Astrocyte (in vitro differentiated cells and primary cell): ENCODE measurements around the gene PLIN4. TPM values are rescaled to one million over a fixed set of nuclear protein-coding genes. Genes with fewer than 3 reads are reported as not detected.

Experiments
- DNase-seq: peaks from one replicate; pipeline ENCODE4 v3.0.0-alpha.2; 2010; ENCODE audit warnings: low read depth
- FAIRE-seq: peaks from 2 replicates; lab custom pipeline; 2011; peaks lifted over from hg19 to GRCh38; lab: Jason Lieb, UNC
- H2AFZ ChIP-seq: 2 replicates; pipeline ENCODE4 v1.6.0; 2012; ENCODE audit warnings: low read depth, low read length, inconsistent platforms
- H3K27ac ChIP-seq: 2 replicates; pipeline ENCODE4 v1.5.1; 2011; ENCODE audit warnings: low read depth, low read length, inconsistent platforms
- H3K27me3 ChIP-seq: 2 replicates; pipeline ENCODE4 v1.6.0; 2011; ENCODE audit warnings: low read length, inconsistent platforms; ENCODE audit not compliant: insufficient read depth
- H3K36me3 ChIP-seq: 2 replicates; pipeline ENCODE4 v1.5.1; 2011; ENCODE audit warnings: low read length, inconsistent platforms; ENCODE audit not compliant: insufficient read depth
- H3K4me1 ChIP-seq: 2 replicates; pipeline ENCODE4 v1.5.1; 2011; ENCODE audit warnings: low read length, inconsistent platforms; ENCODE audit not compliant: insufficient read depth
- H3K4me2 ChIP-seq: 2 replicates; pipeline ENCODE4 v1.6.0; 2012; ENCODE audit warnings: low read length, inconsistent platforms
- H3K4me3 ChIP-seq: 2 replicates; pipeline ENCODE4 v1.5.1; 2011; ENCODE audit warnings: low read depth, mild to moderate bottlenecking, low read length, inconsistent platforms; ENCODE audit not compliant: insufficient read depth
- H3K79me2 ChIP-seq: 2 replicates; pipeline ENCODE4 v1.6.0; 2012; ENCODE audit warnings: mild to moderate bottlenecking, low read length, inconsistent platforms; ENCODE audit not compliant: insufficient read depth
- H3K9ac ChIP-seq: 2 replicates; pipeline ENCODE4 v1.6.0; 2012; ENCODE audit warnings: mild to moderate bottlenecking, low read length, inconsistent platforms
- H3K9me3 ChIP-seq: 2 replicates; pipeline ENCODE4 v1.5.1; 2012; ENCODE audit warnings: low read depth, mild to moderate bottlenecking, low read length, inconsistent platforms; ENCODE audit not compliant: insufficient read depth
- H4K20me1 ChIP-seq: 2 replicates; pipeline ENCODE4 v1.6.0; 2012; ENCODE audit warnings: low read length, inconsistent platforms; ENCODE audit not compliant: insufficient read depth
- H3K27ac Mint-ChIP-seq: one replicate; pipeline ENCODE4 v1.8.0; 2021; ENCODE audit warnings: mild to moderate bottlenecking, mixed read lengths; ENCODE audit not compliant: unreplicated experiment
- H3K27me3 Mint-ChIP-seq: one replicate; pipeline ENCODE4 v1.8.0; 2021; ENCODE audit warnings: low read depth, mixed read lengths; ENCODE audit not compliant: unreplicated experiment
- H3K36me3 Mint-ChIP-seq: one replicate; pipeline ENCODE4 v1.8.0; 2021; ENCODE audit warnings: low read depth, mixed read lengths; ENCODE audit not compliant: unreplicated experiment
- H3K4me1 Mint-ChIP-seq: one replicate; pipeline ENCODE4 v1.8.0; 2021; ENCODE audit warnings: low read depth, mixed read lengths; ENCODE audit not compliant: unreplicated experiment
- H3K4me3 Mint-ChIP-seq: one replicate; pipeline ENCODE4 v1.8.0; 2021; ENCODE audit warnings: mild to moderate bottlenecking, moderate library complexity, mixed read lengths; ENCODE audit not compliant: unreplicated experiment
- H3K9me3 Mint-ChIP-seq: one replicate; pipeline ENCODE4 v1.8.0; 2021; ENCODE audit warnings: mild to moderate bottlenecking, mixed read lengths; ENCODE audit not compliant: unreplicated experiment
- EZH2 ChIP-seq: IDR thresholded peaks from 2 replicates; pipeline ENCODE4 v1.6.1; 2012; ENCODE audit warnings: mild to moderate bottlenecking, low read length, inconsistent platforms; ENCODE audit not compliant: insufficient read depth
- total RNA-seq: library from RNA; stranded (reverse); gene quantifications from 2 replicates; pipeline ENCODE4 v1.2.1, GENCODE V29; 2021
- TF ChIP-seq, protein P1 (sequence below): IDR thresholded peaks from 2 replicates; pipeline ENCODE4 v1.5.1; 2011; ENCODE audit warnings: low read depth, mild to moderate bottlenecking, inconsistent platforms, low read length, moderate library complexity; ENCODE audit not compliant: insufficient read depth

PLIN4 gene
- total RNA-seq, 1 donor from 2014 or later: 0.05 TPM

DNA sequence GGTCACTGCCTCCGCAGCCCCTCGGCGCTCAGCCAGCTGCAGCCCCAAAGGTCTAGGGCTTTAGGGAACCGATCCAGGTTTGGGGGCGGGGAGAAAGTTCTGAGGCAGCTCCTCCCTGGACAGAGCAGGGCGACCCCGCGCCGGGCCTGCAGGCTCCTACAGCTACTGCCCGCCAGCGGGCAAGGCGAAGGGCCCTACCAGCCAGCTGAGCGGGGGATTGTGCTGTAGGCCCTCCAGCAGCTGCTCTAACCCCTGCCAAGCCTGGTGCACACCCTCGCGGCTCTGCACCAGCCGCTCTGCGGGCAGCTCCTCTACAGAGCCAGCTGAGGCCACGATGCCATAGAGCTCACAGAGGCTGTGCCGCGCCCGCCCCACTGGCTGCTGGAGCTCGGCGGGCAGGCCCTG, 14.0 kb downstream of the PLIN4 start:
- no peak overlapping the region for H3K27ac ChIP-seq
- no peaks in the 10 kb centered on the region for H3K79me2 ChIP-seq
- H3K4me3 ChIP-seq: no peak overlapping the region
- no peak for TF ChIP-seq EZH2
- TF ChIP-seq, protein P1, sequence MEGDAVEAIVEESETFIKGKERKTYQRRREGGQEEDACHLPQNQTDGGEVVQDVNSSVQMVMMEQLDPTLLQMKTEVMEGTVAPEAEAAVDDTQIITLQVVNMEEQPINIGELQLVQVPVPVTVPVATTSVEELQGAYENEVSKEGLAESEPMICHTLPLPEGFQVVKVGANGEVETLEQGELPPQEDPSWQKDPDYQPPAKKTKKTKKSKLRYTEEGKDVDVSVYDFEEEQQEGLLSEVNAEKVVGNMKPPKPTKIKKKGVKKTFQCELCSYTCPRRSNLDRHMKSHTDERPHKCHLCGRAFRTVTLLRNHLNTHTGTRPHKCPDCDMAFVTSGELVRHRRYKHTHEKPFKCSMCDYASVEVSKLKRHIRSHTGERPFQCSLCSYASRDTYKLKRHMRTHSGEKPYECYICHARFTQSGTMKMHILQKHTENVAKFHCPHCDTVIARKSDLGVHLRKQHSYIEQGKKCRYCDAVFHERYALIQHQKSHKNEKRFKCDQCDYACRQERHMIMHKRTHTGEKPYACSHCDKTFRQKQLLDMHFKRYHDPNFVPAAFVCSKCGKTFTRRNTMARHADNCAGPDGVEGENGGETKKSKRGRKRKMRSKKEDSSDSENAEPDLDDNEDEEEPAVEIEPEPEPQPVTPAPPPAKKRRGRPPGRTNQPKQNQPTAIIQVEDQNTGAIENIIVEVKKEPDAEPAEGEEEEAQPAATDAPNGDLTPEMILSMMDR: no peak
- Mint-ChIP-seq H3K27me3 (no peaks in the 10 kb centered on the region), H3K4me1 (peaks cover 6% of the 10 kb centered on the region), H3K36me3 (peaks cover 13% of the 10 kb centered on the region), H3K4me3 (no peak overlapping the region), H3K27ac (no peak overlapping the region), H3K9me3 (no peaks in the 10 kb centered on the region)
- H2AFZ ChIP-seq: no peak overlapping the region
- FAIRE-seq (no peak), DNase-seq (no peak)
- no peaks in the 10 kb centered on the region for H3K27me3 ChIP-seq
- peaks cover 2% of the 10 kb centered on the region for H3K36me3 ChIP-seq
- no peaks in the 10 kb centered on the region for H3K9me3 ChIP-seq
- no peak overlapping the region for H3K4me2 ChIP-seq
- H3K4me1 ChIP-seq: peaks cover 20% of the 10 kb centered on the region
- no peaks in the 10 kb centered on the region for H4K20me1 ChIP-seq
- H3K9ac ChIP-seq: no peak overlapping the region

DNA sequence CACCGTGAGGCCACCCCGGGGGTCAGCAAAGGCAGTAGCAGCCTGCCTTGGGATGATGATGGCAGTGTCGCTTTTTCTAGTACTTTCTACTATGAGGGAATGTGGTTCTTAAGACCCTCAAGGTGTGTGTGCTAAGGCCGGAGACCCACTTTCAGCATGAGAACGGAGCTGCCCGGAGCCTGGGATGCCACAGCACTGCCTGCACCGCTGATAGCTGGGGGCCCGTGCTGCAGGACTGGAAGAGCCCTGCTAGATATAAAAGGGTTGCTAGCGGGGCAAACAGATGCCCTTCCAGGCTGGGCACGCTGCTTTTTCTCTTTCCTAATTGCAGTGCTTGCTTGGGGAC, 14.5 kb downstream of the PLIN4 start:
- H3K9ac ChIP-seq: no peak overlapping the region
- no peaks in the 10 kb centered on the region for H3K9me3 ChIP-seq
- TF ChIP-seq EZH2: no peak
- TF ChIP-seq, protein P1: no peak
- H3K27me3 ChIP-seq: no peaks in the 10 kb centered on the region
- H3K36me3 Mint-ChIP-seq: peaks cover 13% of the 10 kb centered on the region
- H3K27ac ChIP-seq: no peak overlapping the region
- peaks cover 2% of the 10 kb centered on the region for H3K36me3 ChIP-seq
- H3K27ac Mint-ChIP-seq: no peak overlapping the region
- H2AFZ ChIP-seq: no peak overlapping the region
- H4K20me1 ChIP-seq: no peaks in the 10 kb centered on the region
- no peaks in the 10 kb centered on the region for H3K9me3 Mint-ChIP-seq
- H3K4me2 ChIP-seq: no peak overlapping the region
- DNase-seq (no peak), FAIRE-seq (no peak)
- peaks cover 20% of the 10 kb centered on the region for H3K4me1 ChIP-seq
- H3K27me3 Mint-ChIP-seq: no peaks in the 10 kb centered on the region
- H3K79me2 ChIP-seq: no peaks in the 10 kb centered on the region
- H3K4me3 ChIP-seq: no peak overlapping the region
- no peak overlapping the region for H3K4me3 Mint-ChIP-seq
- peaks cover 6% of the 10 kb centered on the region for H3K4me1 Mint-ChIP-seq

DNA sequence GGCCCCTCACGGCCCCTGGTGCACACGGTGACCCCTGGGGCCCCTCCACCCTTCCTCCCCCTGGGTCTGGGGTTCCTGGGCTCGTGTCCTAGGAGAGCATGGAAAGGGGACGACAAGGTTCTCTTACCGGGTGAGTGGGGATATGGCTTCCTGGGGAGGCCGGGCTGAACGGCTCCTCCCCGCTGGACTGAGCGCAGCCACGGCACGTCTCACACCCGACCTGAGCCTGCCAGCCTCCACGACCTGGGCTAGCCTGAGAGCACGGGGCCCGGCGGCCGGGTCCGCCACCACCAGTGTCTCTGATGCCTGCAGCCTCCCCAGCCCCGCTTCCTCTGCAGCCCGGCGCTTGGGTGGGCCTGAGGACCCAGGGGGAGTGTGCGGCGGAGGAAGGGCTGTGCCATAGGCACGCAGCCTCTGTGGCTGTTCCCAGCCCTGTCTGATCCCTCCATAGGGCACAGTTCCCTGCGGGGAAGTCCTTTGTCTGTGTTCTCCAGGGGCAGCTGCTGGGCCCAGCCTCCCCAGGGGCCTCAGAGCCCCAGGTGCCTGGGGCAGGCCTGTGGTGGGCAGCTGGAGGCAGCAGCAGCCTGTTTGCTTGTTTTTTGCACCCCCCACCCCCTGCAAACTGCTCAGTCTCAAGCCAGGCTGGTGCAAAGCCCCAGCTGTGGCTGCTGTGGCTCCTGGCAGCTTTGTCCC, 15.0 kb downstream of the PLIN4 start:
- no peaks in the 10 kb centered on the region for H3K79me2 ChIP-seq
- TF ChIP-seq, protein P1: no peak
- no peak for TF ChIP-seq EZH2
- H3K9me3 Mint-ChIP-seq: no peaks in the 10 kb centered on the region
- no peak overlapping the region for H3K27ac ChIP-seq
- no peak overlapping the region for H3K4me2 ChIP-seq
- no peak overlapping the region for H3K4me3 ChIP-seq
- H2AFZ ChIP-seq: no peak overlapping the region
- DNase-seq (no peak), FAIRE-seq (no peak)
- H4K20me1 ChIP-seq: no peaks in the 10 kb centered on the region
- peaks cover 6% of the 10 kb centered on the region for H3K4me1 Mint-ChIP-seq
- peaks cover 20% of the 10 kb centered on the region for H3K4me1 ChIP-seq
- H3K27me3 ChIP-seq: no peaks in the 10 kb centered on the region
- no peak overlapping the region for H3K9ac ChIP-seq
- no peaks in the 10 kb centered on the region for H3K9me3 ChIP-seq
- H3K4me3 Mint-ChIP-seq: no peak overlapping the region
- H3K36me3 ChIP-seq: peaks cover 2% of the 10 kb centered on the region
- no peak overlapping the region for H3K27ac Mint-ChIP-seq
- H3K27me3 Mint-ChIP-seq: no peaks in the 10 kb centered on the region
- H3K36me3 Mint-ChIP-seq: peaks cover 13% of the 10 kb centered on the region
